Measurements from ENCODE around the gene PIK3AP1.
"Not testable (repeated sequence)": the region's sequence is repeated elsewhere in the genome, so short reads cannot be mapped to it uniquely, and the experiment has no call there.

The PIK3AP1 gene

GRCh38 chr10:96606216-96606615 is 114.1 kb downstream of the PIK3AP1 start:
- DNase-seq, result no peak

GRCh38 chr10:96600337-96600736 is 120.0 kb downstream of the PIK3AP1 start:
- no peak for DNase-seq

- DNase-seq, result no peak
Observed at GRCh38 chr10:96598846-96599245, 121.5 kb downstream of the PIK3AP1 start.

- DNase-seq, result no peak
Observed at GRCh38 chr10:96596422-96597407, 123.6 kb downstream of the PIK3AP1 start.

GRCh38 chr10:96595741-96596140 is 124.6 kb downstream of the PIK3AP1 start:
- no peak for DNase-seq

- no peak for DNase-seq
Observed at GRCh38 chr10:96591946-96592345, 128.4 kb downstream of the PIK3AP1 start.

GRCh38 chr10:96588616-96589419 is 131.5 kb downstream of the PIK3AP1 start:
- DNase-seq, result no peak

GRCh38 chr10:96588060-96588554 is 132.2 kb downstream of the PIK3AP1 start:
- DNase-seq, result no peak

- peak in 1 of 2 experiments; percentile 68 for DNase-seq
Observed at GRCh38 chr10:96587264-96588059, 132.9 kb downstream of the PIK3AP1 start.

GRCh38 chr10:96586419-96587263 is 133.7 kb downstream of the PIK3AP1 start, which contains the start of gene TM9SF3:
TSS of gene TM9SF3 (minus strand) at chr10:96587012. CDS start at chr10:96586835, 177 bp downstream.
- peak; percentile 63 to 68 for DNase-seq

- peak in 1 of 2 experiments; percentile 5 for DNase-seq
Observed at GRCh38 chr10:96585736-96586418, 134.4 kb downstream of the PIK3AP1 start.

GRCh38 chr10:96584474-96584873 is 135.8 kb downstream of the PIK3AP1 start:
- DNase-seq, result no peak

- no peak for DNase-seq
Observed at GRCh38 chr10:96584035-96584434, 136.3 kb downstream of the PIK3AP1 start.

GRCh38 chr10:96579133-96579532 is 141.2 kb downstream of the PIK3AP1 start:
- DNase-seq, result no peak

- no peak for DNase-seq
Observed at GRCh38 chr10:96578633-96579032, 141.7 kb downstream of the PIK3AP1 start.

GRCh38 chr10:96578022-96578421 is 142.3 kb downstream of the PIK3AP1 start:
- no peak for DNase-seq

- no peak for DNase-seq
Observed at GRCh38 chr10:96577069-96577468, 143.2 kb downstream of the PIK3AP1 start.

GRCh38 chr10:96576277-96576980 is 143.9 kb downstream of the PIK3AP1 start:
- DNase-seq, result no peak

- DNase-seq, result not testable (repeated sequence)
Observed at GRCh38 chr10:96574564-96574963, 145.8 kb downstream of the PIK3AP1 start.

GRCh38 chr10:96573036-96573435 is 147.3 kb downstream of the PIK3AP1 start:
- DNase-seq, result no peak
